AG10803 (cell line): ENCODE results near the gene C4orf50.

ENCODE experiments used
- DNase-seq: peaks from one replicate; pipeline ENCODE4 v3.0.0; 2010; ENCODE audit warnings: low read depth
- H3K4me3 ChIP-seq: 2 replicates; pipeline ENCODE4 v1.5.1; 2011; ENCODE audit warnings: mild to moderate bottlenecking, low read length, control low read depth
- TF ChIP-seq, protein P1 (sequence below): conservative IDR thresholded peaks from 2 replicates; pipeline ENCODE4 v1.5.1; 2011; ENCODE audit warnings: mild to moderate bottlenecking, low read length, control low read depth, inconsistent platforms

C4orf50 gene

DNA sequence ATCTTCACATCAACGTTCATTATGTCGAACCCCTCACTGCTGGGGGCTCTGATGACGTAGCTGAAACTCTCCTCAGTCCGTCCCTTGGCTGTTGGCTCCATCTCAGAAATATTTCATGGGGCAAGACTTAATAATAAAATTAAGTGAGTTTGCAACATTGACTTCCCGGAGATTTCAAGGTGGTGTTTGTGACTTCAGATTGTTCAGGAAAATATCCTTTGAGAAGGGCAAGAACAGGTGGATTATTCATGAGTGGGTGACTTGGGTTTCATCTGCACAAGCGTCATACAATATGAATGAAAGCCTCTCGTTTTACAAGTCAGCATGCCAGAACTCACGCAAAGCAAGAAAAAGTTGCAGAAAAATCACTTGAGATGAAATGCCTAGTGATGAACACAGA lies at the start of gene C4orf50:
Gene C4orf50 (minus strand): TSS at position 101 of the 400 bp plus-strand sequence.
- H3K4me3 ChIP-seq: no peak within 1 kb of the TSS
- TF ChIP-seq, protein P1, sequence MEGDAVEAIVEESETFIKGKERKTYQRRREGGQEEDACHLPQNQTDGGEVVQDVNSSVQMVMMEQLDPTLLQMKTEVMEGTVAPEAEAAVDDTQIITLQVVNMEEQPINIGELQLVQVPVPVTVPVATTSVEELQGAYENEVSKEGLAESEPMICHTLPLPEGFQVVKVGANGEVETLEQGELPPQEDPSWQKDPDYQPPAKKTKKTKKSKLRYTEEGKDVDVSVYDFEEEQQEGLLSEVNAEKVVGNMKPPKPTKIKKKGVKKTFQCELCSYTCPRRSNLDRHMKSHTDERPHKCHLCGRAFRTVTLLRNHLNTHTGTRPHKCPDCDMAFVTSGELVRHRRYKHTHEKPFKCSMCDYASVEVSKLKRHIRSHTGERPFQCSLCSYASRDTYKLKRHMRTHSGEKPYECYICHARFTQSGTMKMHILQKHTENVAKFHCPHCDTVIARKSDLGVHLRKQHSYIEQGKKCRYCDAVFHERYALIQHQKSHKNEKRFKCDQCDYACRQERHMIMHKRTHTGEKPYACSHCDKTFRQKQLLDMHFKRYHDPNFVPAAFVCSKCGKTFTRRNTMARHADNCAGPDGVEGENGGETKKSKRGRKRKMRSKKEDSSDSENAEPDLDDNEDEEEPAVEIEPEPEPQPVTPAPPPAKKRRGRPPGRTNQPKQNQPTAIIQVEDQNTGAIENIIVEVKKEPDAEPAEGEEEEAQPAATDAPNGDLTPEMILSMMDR: no peak
- DNase-seq: no peak

DNA sequence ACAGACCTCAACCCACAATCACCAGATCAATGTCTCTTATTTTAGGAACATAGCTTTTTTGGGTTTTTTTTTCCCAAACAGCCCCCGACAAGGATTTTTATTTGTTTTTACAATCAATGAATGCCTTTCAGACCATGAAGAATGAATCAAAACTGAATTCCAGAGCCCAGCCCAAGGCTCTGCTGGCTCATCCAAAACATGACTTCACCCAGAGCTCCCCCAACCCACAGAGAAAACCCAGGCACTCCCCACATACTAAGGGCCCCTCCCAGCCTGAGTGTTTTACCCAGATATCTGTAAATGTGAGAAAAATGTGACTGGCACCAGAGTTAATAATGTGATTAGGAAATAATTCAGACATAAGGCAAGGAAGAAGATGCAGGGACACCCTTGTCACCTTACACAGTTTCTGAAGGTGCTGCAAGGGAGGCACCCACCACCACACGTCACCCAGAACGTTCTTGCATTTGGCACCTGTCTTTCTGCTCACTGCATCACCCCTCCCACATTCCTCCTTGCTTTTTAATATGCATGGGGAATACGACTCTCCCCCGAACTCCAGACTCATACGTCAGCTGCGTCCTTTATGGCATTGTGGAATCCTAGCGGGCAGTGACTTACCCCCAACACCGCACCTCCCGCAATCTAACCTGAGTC lies 47.8 kb upstream of the C4orf50 start:
- H3K4me3 ChIP-seq: no peak overlapping the region
- no peak for DNase-seq
- TF ChIP-seq, protein P1: no peak

DNA sequence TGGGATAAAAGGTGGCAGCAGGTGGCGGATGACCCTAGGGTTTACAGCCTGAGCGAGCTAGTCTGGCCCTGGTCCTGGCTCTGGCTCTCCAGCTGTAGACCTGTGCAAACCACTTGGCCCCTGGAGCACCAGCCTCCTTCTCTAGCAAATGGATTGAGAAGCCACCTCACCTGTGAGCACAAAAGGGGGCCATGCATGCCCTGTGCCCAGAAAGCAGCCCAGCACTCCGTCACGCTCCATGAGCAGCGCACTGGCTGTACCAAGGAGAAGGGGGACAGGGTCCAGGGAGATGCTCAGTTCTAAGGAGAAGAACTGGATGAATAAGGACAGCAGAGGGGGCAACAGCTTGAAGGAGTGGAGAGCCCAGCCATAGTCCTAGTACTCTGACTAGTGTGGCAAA lies 46.9 kb upstream of the C4orf50 start:
- no peak for DNase-seq
- no peak overlapping the region for H3K4me3 ChIP-seq
- TF ChIP-seq, protein P1: no peak

DNA sequence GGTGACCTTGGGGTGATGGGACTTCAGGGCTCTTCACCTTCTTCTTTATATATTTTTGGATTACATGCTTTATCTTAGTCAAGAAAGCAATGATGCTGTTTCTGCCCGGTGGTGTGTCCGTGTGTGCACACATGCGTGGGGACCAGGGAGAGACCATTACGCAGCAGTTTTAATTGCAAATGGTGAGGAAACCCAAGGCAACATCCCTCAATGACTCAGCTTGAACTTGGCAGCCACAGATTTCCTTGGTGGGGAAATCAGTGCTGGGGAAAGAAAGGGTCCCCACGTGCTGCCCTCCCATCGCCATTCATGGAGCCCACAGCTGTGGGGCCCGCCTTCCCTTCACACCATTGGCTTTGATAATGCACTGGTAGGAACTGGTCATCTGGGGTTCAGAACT lies 46.2 kb upstream of the C4orf50 start:
- no peak for DNase-seq
- TF ChIP-seq, protein P1: no peak
- no peak overlapping the region for H3K4me3 ChIP-seq

DNA sequence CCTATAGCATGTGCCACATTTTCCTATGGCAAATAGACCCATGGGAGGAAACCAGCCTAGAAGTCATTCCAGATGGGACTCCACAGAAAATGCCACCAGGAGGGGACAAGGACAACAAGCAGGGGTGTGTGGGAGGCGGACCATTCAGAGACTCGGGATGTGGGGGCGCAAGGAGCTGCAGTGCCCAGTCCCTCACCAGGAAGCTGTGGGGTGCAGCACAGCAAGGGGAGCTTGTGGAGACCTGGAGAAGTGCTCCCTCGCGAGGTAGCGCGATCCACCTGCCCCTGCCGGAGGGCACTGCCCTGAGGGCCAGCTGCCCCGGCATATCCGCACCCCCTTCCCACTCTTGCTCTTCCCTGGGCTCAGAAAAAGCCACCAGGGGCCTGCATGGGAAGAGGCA lies 45.5 kb upstream of the C4orf50 start:
- TF ChIP-seq, protein P1: no peak
- H3K4me3 ChIP-seq: no peak overlapping the region
- DNase-seq: no peak

DNA sequence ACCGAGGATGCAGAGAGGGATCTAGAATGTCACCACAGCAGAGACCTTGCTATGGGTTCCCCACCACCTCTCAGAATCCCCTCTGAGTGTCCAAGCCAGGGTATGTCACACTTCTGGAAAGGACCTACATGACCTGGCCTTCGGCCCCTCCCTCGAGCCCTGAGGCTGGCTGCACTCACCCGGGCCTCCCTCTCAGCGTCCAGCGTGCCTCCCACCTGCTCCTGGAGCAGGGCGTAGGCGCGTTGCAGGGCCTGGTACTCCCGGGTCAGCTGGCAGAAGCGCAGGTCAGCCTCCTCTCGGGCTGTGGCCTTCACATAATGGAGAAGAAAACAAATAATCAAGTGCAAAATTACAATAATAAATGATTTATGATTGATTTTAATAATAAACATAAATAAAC lies 43.9 kb upstream of the C4orf50 start:
- TF ChIP-seq, protein P1: no peak
- no peak overlapping the region for H3K4me3 ChIP-seq
- DNase-seq: no peak

DNA sequence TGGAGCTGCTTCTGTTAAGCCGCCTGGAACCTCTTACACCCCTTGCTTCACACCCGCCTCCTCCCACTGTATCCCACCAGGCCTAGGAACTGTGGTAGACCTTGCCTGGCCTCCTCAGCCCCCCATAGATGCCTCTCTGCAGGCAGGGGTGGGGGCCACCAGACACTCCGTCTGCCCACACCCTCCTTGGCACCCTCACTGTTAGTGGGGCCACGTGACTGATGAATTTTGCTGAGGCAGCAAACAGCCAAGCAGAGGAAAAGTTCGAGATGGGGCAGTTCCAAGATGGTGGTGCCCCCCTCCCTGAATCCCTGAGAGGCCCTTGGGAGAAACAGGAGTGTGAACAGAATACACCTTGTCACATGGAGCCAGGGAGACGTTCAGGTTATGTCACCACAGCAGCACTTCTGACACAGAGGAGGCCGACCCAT lies 41.2 kb upstream of the C4orf50 start:
- H3K4me3 ChIP-seq: no peak overlapping the region
- TF ChIP-seq, protein P1: no peak
- DNase-seq: no peak
